Esophagus muscularis mucosa (tissue), 4 donors: ENCODE results near the gene SFXN1. TPM values are rescaled to one million over a fixed set of nuclear protein-coding genes. Genes with fewer than 3 reads are reported as not detected.

Source experiments
- DNase-seq: peaks from one replicate; pipeline ENCODE4 v3.0.0-alpha.2; 2017; ENCODE audit errors: extremely low spot score
- H3K27ac ChIP-seq, 4 donors: fragments of 200-600 bp; sonication (generic); replicated peaks in 1 of 4; 1 replicate in 3 of 4; 2 replicates in 1 of 4; pipeline ENCODE4 v1.5.1; 2016 to 2019; ENCODE audit warnings: mild to moderate bottlenecking in 1 of 4
- H3K27me3 ChIP-seq, 4 donors: fragments of 200-600 bp; sonication (generic); one replicate each; pipeline versions ENCODE4 v1.5.1 to v1.6.0; 2016 to 2019
- H3K36me3 ChIP-seq, 4 donors: fragments of 200-600 bp; sonication (generic); one replicate each; pipeline ENCODE4 v1.5.1; 2016 to 2019
- H3K4me1 ChIP-seq, 4 donors: fragments of 200-600 bp; sonication (generic); one replicate each; pipeline ENCODE4 v1.5.1; 2016 to 2019
- H3K4me3 ChIP-seq, 4 donors: fragments of 200-600 bp; sonication (generic); 1 replicate in 2 of 4; 2 replicates in 2 of 4; pipeline ENCODE4 v1.5.1; 2016 to 2019; ENCODE audit warnings: mild to moderate bottlenecking in 4 of 4, moderate library complexity in 1 of 4
- H3K9me3 ChIP-seq, 4 donors: fragments of 200-600 bp; sonication (generic); 1 replicate in 3 of 4; 2 replicates in 1 of 4; pipeline ENCODE4 v1.5.1; 2016 to 2019
- EP300 ChIP-seq: sonication (generic); formaldehyde crosslinking; IDR thresholded peaks from one replicate; pipeline ENCODE4 v1.6.1; 2017; ENCODE audit warnings: antibody characterized with exemption
- POLR2A ChIP-seq: fragments of 450-650 bp; IDR thresholded peaks from one replicate; pipeline ENCODE4 v1.6.1; 2017; ENCODE audit warnings: antibody characterized with exemption, moderate library complexity, mild to moderate bottlenecking, low read depth
- POLR2AphosphoS5 ChIP-seq, 2 donors: sonication (generic); formaldehyde crosslinking; IDR thresholded peaks; one replicate each; pipeline ENCODE4 v1.6.1; 2017; ENCODE audit warnings: antibody characterized with exemption in 2 of 2
- WGBS: methylation state at CpG from one replicate; pipeline ENCODE4 v1.1.5; 2018; 5-methylcytosine and 5-hydroxymethylcytosine counted together
- intact Hi-C: fragments of 100-400 bp; cut with DNase I; formaldehyde crosslinking; loops from one replicate; pipeline ENCODE4 v1.15.1; 2023
- total RNA-seq, 4 donors: library from RNA; depleted of rRNA; stranded (reverse); fragments of >200 nt; gene quantifications; one replicate each; pipeline versions ENCODE4 v1.1.0 to v1.2.1, GENCODE V29; 2016
- TF ChIP-seq, protein P1 (sequence below), 3 experiments: fragments of 200-600 bp in 2 of 3; fragments of 450-650 bp in 1 of 3; sonication (generic) in 2 of 3; IDR thresholded peaks; one replicate each; pipeline ENCODE4 v1.5.1; 2017 to 2019; ENCODE audit warnings: antibody characterized with exemption in 3 of 3, mild to moderate bottlenecking in 2 of 3, moderate library complexity in 1 of 3

SFXN1 gene
- total RNA-seq, 4 donors from 2014 or later: 11.2 to 18.1 (median 15.3) TPM

DNA sequence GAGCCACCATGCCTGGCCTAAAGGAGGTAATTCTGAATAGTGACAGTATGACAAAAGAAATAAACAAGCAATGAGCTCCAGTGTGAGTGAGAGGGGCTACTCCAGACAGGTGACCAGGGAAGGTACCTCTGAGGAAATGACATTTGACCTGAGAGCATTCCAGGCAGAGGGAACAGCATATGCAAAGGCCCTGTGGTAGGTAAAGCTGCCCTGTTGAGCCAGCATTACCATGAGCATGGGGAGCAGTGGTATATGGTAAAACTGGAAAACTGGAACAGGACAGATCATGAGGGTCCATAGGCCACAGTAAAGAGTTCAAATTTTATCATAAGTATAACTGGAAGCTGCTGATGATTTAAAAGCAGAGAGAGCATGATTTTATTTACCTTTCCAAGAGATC, 6.0 kb upstream of the SFXN1 start:
- peaks cover 0 to 13% (median 0%) of the 10 kb centered on the region in 4 donors for H3K27me3 ChIP-seq
- no peak overlapping the region for H3K27ac ChIP-seq
- no peak overlapping the region for H3K4me3 ChIP-seq
- intact Hi-C loops: no loop called here
- TF ChIP-seq POLR2A: no peak
- no peaks in the 10 kb centered on the region for H3K4me1 ChIP-seq
- DNase-seq: no peak
- no peaks in the 10 kb centered on the region for H3K9me3 ChIP-seq
- no peaks in the 10 kb centered on the region for H3K36me3 ChIP-seq

DNA sequence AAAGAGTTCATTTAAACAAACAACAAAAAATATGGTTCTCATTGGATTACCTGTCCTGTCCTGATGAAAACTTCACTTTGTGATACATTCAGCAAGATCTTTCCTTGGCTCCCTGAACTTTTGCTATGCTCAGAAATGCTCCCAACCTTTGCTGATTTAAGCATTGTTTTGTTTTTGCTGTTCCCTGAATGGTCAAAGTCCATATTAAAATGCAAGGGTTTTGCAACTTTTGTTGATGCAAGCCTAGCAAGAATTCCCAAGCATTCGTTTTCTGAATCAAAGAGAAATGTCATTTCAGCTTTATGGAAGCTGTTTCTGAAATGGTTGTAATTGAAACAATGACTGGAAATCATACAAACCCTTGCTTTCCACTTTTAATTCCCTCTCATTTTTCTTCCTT, 3.1 kb upstream of the SFXN1 start:
- Histone ChIP-seq H3K27me3 (peaks cover 0 to 6% (median 0%) of the 10 kb centered on the region in 4 donors), H3K4me3 (no peak overlapping the region), H3K4me1 (peaks cover 11 to 26% (median 18%) of the 10 kb centered on the region in 4 donors), H3K9me3 (no peaks in the 10 kb centered on the region), H3K27ac (no peak overlapping the region), H3K36me3 (no peaks in the 10 kb centered on the region)
- TF ChIP-seq, protein P1, sequence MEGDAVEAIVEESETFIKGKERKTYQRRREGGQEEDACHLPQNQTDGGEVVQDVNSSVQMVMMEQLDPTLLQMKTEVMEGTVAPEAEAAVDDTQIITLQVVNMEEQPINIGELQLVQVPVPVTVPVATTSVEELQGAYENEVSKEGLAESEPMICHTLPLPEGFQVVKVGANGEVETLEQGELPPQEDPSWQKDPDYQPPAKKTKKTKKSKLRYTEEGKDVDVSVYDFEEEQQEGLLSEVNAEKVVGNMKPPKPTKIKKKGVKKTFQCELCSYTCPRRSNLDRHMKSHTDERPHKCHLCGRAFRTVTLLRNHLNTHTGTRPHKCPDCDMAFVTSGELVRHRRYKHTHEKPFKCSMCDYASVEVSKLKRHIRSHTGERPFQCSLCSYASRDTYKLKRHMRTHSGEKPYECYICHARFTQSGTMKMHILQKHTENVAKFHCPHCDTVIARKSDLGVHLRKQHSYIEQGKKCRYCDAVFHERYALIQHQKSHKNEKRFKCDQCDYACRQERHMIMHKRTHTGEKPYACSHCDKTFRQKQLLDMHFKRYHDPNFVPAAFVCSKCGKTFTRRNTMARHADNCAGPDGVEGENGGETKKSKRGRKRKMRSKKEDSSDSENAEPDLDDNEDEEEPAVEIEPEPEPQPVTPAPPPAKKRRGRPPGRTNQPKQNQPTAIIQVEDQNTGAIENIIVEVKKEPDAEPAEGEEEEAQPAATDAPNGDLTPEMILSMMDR (IDR thresholded peaks at IDR 0.05): no peak
- TF ChIP-seq POLR2A (no peak), POLR2AphosphoS5 (IDR thresholded peaks at IDR 0.05) (no peak), EP300 (no peak)
- no peak for DNase-seq
- WGBS: 77% methylated on average over 1 of the region's 1 CpG
- intact Hi-C loops: no loop called here

DNA sequence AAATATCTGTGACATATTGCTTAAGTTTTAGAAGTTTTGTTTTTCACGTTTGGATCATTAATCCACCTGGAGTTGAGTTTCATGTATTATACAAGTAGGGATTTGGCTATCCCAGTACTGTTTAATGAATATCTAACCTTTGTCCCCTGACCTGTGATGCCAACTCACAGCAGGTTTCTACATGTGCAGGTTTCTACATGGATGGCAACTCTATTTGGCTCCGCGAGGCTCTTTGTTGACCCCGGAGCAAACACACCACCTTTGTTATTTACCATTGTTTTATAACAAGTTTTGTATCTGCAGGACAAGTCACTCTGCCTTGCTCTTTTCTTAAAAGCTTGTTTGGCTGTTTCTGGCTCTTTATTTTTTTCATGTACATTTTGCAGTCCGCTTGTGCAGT, 920 bp upstream of the SFXN1 start:
- peaks cover 11 to 33% (median 23%) of the 10 kb centered on the region in 4 donors for H3K4me1 ChIP-seq
- no peaks in the 10 kb centered on the region for H3K9me3 ChIP-seq
- peaks cover 0 to under 1% (median 0%) of the 10 kb centered on the region in 4 donors for H3K27me3 ChIP-seq
- TF ChIP-seq EP300 (no peak), POLR2A (no peak), POLR2AphosphoS5 (IDR thresholded peaks at IDR 0.05) (no peak)
- TF ChIP-seq, protein P1 (IDR thresholded peaks at IDR 0.05): no peak
- no peak overlapping the region for H3K4me3 ChIP-seq
- no peak for DNase-seq
- intact Hi-C loops: no loop called here
- H3K27ac ChIP-seq: no peak overlapping the region
- no peaks in the 10 kb centered on the region for H3K36me3 ChIP-seq
- 82% methylated on average over 5 of the region's 5 CpGs for WGBS

DNA sequence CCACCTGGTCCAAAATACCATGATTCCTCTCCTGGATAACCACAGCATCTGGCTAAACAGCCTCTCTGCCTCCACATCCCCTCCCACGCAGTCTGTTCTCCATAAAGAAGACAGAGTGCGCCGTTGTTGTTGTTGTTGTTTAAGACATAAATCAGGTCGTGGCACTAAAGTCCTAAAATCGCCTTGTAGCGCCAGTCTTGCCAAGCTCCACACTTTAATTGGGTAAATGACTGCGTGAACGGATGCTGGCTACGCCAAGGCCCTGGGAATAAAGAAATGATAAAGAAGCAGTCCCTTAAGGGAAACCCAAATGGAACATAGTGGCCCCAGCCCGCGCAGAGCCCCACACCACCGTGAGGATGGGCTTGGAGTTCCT, 364 bp upstream of the SFXN1 start:
- H3K36me3 ChIP-seq: no peaks in the 10 kb centered on the region
- peaks cover 11 to 33% (median 23%) of the 10 kb centered on the region in 4 donors for H3K4me1 ChIP-seq
- DNase-seq: no peak
- TF ChIP-seq POLR2AphosphoS5 (IDR thresholded peaks at IDR 0.05): no peak
- TF ChIP-seq, protein P1 (IDR thresholded peaks at IDR 0.05): no peak
- TF ChIP-seq EP300: no peak
- TF ChIP-seq POLR2A: no peak
- 5% methylated on average over 12 of the region's 12 CpGs for WGBS
- H3K27me3 ChIP-seq: no peaks in the 10 kb centered on the region
- H3K9me3 ChIP-seq: no peaks in the 10 kb centered on the region
- peak overlapping the region; percentile 87 to 99 (median 96) for H3K4me3 ChIP-seq
- intact Hi-C loops: no loop called here
- peak overlapping the region; percentile 79 to 89 (median 84) for H3K27ac ChIP-seq

DNA sequence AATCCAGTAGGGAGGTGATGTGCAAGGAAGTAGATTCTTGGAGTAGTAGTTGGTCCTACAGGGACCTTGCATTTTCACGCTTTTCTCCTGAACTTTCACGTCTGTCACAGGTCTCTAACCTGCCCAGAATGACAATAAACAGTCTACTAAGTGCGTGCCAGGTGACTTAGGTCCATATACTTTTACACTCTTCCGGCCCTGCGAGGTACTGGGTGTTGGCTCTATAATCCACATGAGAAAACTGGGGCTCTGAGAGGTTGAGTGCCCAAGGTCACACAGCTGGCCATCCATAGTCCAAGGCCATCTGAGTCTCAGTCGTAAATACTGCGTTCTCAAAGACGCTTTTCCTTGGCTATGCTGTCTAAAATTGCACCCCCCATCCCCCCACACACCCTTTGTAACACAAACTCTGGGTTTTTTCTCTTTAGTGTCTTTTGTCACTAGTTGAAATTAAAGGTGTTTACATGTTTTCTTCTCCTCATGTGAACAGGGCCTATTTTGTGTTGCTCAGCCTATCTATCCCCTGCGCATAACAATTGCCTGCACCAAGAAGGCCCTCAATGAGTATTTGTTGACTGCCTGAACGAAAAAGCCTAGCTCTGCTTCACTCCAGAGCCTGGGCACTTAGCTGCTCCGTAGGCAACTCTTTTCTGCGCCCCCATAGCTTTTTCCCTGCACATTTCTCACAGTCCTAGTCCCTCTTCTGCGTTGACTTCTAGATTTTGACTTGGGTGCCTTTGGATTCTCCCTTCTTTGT, 943 bp downstream of the SFXN1 start:
- intact Hi-C loops: no loop called here
- 32% methylated on average over 13 of the region's 13 CpGs for WGBS
- Histone ChIP-seq H3K4me3 (peak overlapping the region; percentile 87 to 99 (median 96)), H3K9me3 (no peaks in the 10 kb centered on the region), H3K4me1 (peaks cover 11 to 33% (median 23%) of the 10 kb centered on the region in 4 donors), H3K36me3 (peaks cover 0 to 12% (median 8%) of the 10 kb centered on the region in 4 donors), H3K27ac (peak overlapping the region; percentile 79 to 89 (median 84)), H3K27me3 (no peaks in the 10 kb centered on the region)
- DNase-seq: no peak
- TF ChIP-seq POLR2A (no peak), POLR2AphosphoS5 (IDR thresholded peaks at IDR 0.05) (no peak), EP300 (no peak)
- TF ChIP-seq, protein P1 (IDR thresholded peaks at IDR 0.05): no peak
